H1 (cell line): ENCODE data around the gene IL1RL1. TPM values are rescaled to one million over a fixed set of nuclear protein-coding genes. Genes with fewer than 3 reads are reported as not detected.

Experiments used
- CTCF ChIP-seq, 3 experiments: IDR thresholded peaks; 1 replicate in 2 of 3; 2 replicates in 1 of 3; pipeline versions ENCODE4 v1.5.1 to v1.6.1; 2011; ENCODE audit warnings: low read length in 3 of 3, mild to moderate bottlenecking in 3 of 3, inconsistent platforms in 2 of 3, low read depth in 1 of 3, moderate library complexity in 1 of 3; ENCODE audit not compliant: insufficient read depth in 1 of 3; ENCODE audit errors: control extremely low read depth in 1 of 3
- GTF2F1 ChIP-seq: IDR thresholded peaks from 2 replicates; pipeline ENCODE4 v1.6.1; 2012; ENCODE audit warnings: low read depth, low read length, improper control_type of control experiment, borderline replicate concordance
- KDM4A ChIP-seq: IDR thresholded peaks from one replicate; pipeline ENCODE4 v1.7.1; 2012; ENCODE audit warnings: low read depth, mild to moderate bottlenecking, moderate library complexity, low read length, inconsistent platforms; ENCODE audit not compliant: severe bottlenecking
- polyA plus RNA-seq, 7 experiments: library from polyadenylated mRNA; depleted of rRNA in 3 of 7; stranded (reverse) in 5 of 7; unstranded in 2 of 7; fragments of >200 nt in 5 of 7; fragments of 200-250 nt in 2 of 7; gene quantifications; 1 replicate in 5 of 7; 2 replicates in 1 of 7; 4 replicates in 1 of 7; pipeline versions ENCODE4 v1.2.1 to v1.2.3, GENCODE V29; 2011 to 2013; ENCODE audit warnings: missing spikeins in 2 of 7, mixed read lengths in 2 of 7
- total RNA-seq: library from RNA; stranded (reverse); fragmentation: NEBNext Ultra II Directional; extraction: Animal tissue kit (Norgen Biotek cat#: 25700); gene quantifications from 2 replicates; pipeline ENCODE4 v1.2.1, GENCODE V29; 2021

Gene IL1RL1
- total and polyA plus RNA-seq, 2 of the 8 experiments (the other 6 are each of a cell fraction or from before 2014, with no cell fraction given): not detected

DNA sequence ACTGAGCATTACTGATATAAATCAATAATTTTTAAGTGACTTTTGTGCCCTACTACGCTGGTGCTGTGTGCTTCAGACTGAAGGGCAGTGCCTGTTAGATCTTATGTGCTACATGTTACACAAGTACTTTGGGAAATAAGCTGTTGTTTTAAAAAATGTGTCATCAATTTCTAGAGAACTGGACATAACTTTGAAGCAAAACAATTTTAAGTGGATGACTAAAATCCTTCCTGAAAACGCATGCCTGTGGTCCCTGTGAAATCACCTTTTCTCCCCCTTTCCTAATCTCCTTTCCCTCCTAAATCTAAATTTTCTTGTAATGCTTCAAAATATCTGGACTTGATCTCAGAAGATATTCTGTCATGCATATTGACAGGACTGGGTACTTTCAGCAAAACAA is 7.1 kb upstream of the IL1RL1 start (continued):
- TF ChIP-seq CTCF (IDR thresholded peaks at IDR 0.05; ENCODE audit: control extremely low read depth in 1 of 3, insufficient read depth in 1 of 3, low read depth in 1 of 3, low read length in 3 of 3): no peak
- TF ChIP-seq KDM4A: no peak
- no peak for TF ChIP-seq GTF2F1
